Endothelial cell of umbilical vein (primary cell): ENCODE measurements around the gene TMEM120A. TPM values are rescaled to one million over a fixed set of nuclear protein-coding genes. Genes with fewer than 3 reads are reported as not detected.
A peak's percentile ranks its signal among the peaks of the same experiment; 100 is the strongest.

Experiments
- BruUV-seq: library from RNA; stranded (reverse); fragments of 400-500 nt; replicated peaks from 2 replicates; lab custom pipeline; 2021; lab: Mats Ljungman, UMichigan
- CTCF ChIA-PET: fragments of 300-600, 350-600 bp; sonication (Branson Sonifier 250); formaldehyde crosslinking; loops from one replicate; lab custom pipeline; 2021; ENCODE audit warnings: antibody characterized with exemption, inconsistent platforms; lab: Charles Lee
- POLR2A ChIA-PET: fragments of 300-600, 350-600 bp; sonication (Branson Sonifier 250); formaldehyde crosslinking; loops from one replicate; lab custom pipeline; 2021; ENCODE audit warnings: antibody characterized with exemption, inconsistent platforms; lab: Charles Lee
- DNase-seq: peaks from one replicate; pipeline ENCODE4 v3.0.0-alpha.2; 2011; ENCODE audit warnings: low read depth, low spot score
- FAIRE-seq: peaks from 2 replicates; lab custom pipeline; 2011; peaks lifted over from hg19 to GRCh38; lab: Jason Lieb, UNC
- H2AFZ ChIP-seq: 2 replicates; pipeline ENCODE4 v1.6.0; 2012; ENCODE audit warnings: low read depth, low read length, control low read depth, inconsistent platforms
- H3K27ac ChIP-seq: 2 replicates; pipeline ENCODE4 v1.5.1; 2011; ENCODE audit warnings: low read depth, mild to moderate bottlenecking, control low read depth, low read length, moderate library complexity; ENCODE audit not compliant: insufficient read depth
- H3K27me3 ChIP-seq, 2 experiments: 2 replicates each; pipeline versions ENCODE4 v1.6.0 to v1.6.1; 2011; ENCODE audit warnings: low read length in 2 of 2, mixed read lengths in 1 of 2; ENCODE audit not compliant: control insufficient read depth in 2 of 2, insufficient read depth in 2 of 2
- H3K36me3 ChIP-seq, 2 experiments: 2 replicates in 1 of 2; 3 replicates in 1 of 2; pipeline ENCODE4 v1.5.1; 2011; ENCODE audit warnings: low read length in 2 of 2, mild to moderate bottlenecking in 1 of 2, moderate library complexity in 1 of 2; ENCODE audit not compliant: control insufficient read depth in 2 of 2, insufficient read depth in 2 of 2; ENCODE audit errors: extremely low read depth in 1 of 2
- H3K4me1 ChIP-seq: 3 replicates; pipeline ENCODE4 v1.5.1; 2011; ENCODE audit warnings: mild to moderate bottlenecking, low read length; ENCODE audit not compliant: control insufficient read depth, insufficient read depth; ENCODE audit errors: extremely low read depth
- H3K4me2 ChIP-seq: 2 replicates; pipeline ENCODE4 v1.6.1; 2011; ENCODE audit warnings: low read length, control low read depth, mixed read lengths; ENCODE audit not compliant: insufficient read depth
- H3K4me3 ChIP-seq, 3 experiments: fragments of 200-600 bp in 1 of 3; sonication (generic), shearing (Covaris generic) in 1 of 3; replicated peaks in 1 of 3; 2 replicates each; pipeline ENCODE4 v1.5.1; 2011 to 2016; ENCODE audit warnings: control low read depth in 3 of 3, low read length in 3 of 3, mild to moderate bottlenecking in 2 of 3, inconsistent platforms in 1 of 3, low read depth in 1 of 3, moderate library complexity in 1 of 3; ENCODE audit not compliant: insufficient read depth in 1 of 3
- H3K79me2 ChIP-seq: 2 replicates; pipeline ENCODE4 v1.6.0; 2012; ENCODE audit warnings: low read length, inconsistent platforms; ENCODE audit not compliant: control insufficient read depth, insufficient read depth
- H3K9ac ChIP-seq: replicated peaks from 2 replicates; pipeline ENCODE3; 2011; ENCODE audit warnings: low read length, control low read depth; ENCODE audit not compliant: insufficient read depth; ENCODE audit errors: extremely low read depth
- H3K9me1 ChIP-seq: replicated peaks from 3 replicates; pipeline ENCODE4 v1.6.0; 2011; ENCODE audit warnings: mild to moderate bottlenecking, low read length; ENCODE audit not compliant: control insufficient read depth, insufficient read depth; ENCODE audit errors: extremely low read depth
- H3K9me3 ChIP-seq: replicated peaks from 2 replicates; pipeline ENCODE4 v1.5.1; 2012; ENCODE audit warnings: low read length, inconsistent platforms; ENCODE audit not compliant: control insufficient read depth, insufficient read depth
- H4K20me1 ChIP-seq: replicated peaks from 2 replicates; pipeline ENCODE3; 2011; ENCODE audit warnings: mild to moderate bottlenecking, low read length; ENCODE audit not compliant: control insufficient read depth, insufficient read depth; ENCODE audit errors: extremely low read depth
- EZH2 ChIP-seq: IDR thresholded peaks from 2 replicates; pipeline ENCODE4 v1.6.1; 2012; ENCODE audit warnings: borderline replicate concordance, low read depth, mild to moderate bottlenecking, moderate library complexity, low read length, inconsistent platforms; ENCODE audit not compliant: severe bottlenecking
- FOS ChIP-seq: IDR thresholded peaks from 2 replicates; pipeline ENCODE4 v1.6.1; 2011; ENCODE audit warnings: mild to moderate bottlenecking, low read length, moderate library complexity, borderline replicate concordance; ENCODE audit not compliant: insufficient read depth
- GATA2 ChIP-seq: IDR thresholded peaks from 2 replicates; pipeline ENCODE4 v1.7.0; 2011; ENCODE audit warnings: low read depth, mild to moderate bottlenecking, moderate library complexity, mixed read lengths, low read length; ENCODE audit not compliant: insufficient read length, insufficient read depth
- JUN ChIP-seq: IDR thresholded peaks from 2 replicates; pipeline ENCODE4 v1.6.1; 2011; ENCODE audit warnings: borderline replicate concordance, low read depth; ENCODE audit not compliant: insufficient read length, insufficient read depth
- MYC ChIP-seq: IDR thresholded peaks from one replicate; pipeline ENCODE4 v1.6.1; 2011; ENCODE audit warnings: mild to moderate bottlenecking, low read depth, low read length
- POLR2A ChIP-seq: IDR thresholded peaks from 2 replicates; pipeline ENCODE4 v1.6.1; 2012; ENCODE audit warnings: low read depth, mild to moderate bottlenecking, control low read depth, low read length
- POLR2AphosphoS5 ChIP-seq: IDR thresholded peaks from 2 replicates; pipeline ENCODE4 v1.6.1; 2012; ENCODE audit warnings: low read depth, mild to moderate bottlenecking, control low read depth, low read length, moderate library complexity; ENCODE audit not compliant: insufficient read depth
- dilution Hi-C: fragments of 300-500 bp; cut with MboI; formaldehyde crosslinking; loops from one replicate; pipeline ENCODE4 v1.15.0; 2019; ENCODE audit warnings: low sequenced_read_pairs; ENCODE audit not compliant: extremely low pct_ligation_motif_present
- intact Hi-C: fragments of 100-400 bp; cut with micrococcal nuclease; formaldehyde crosslinking; loops from one replicate; pipeline ENCODE4 v1.10.0; 2022
- polyA plus RNA-seq, 4 experiments: library from polyadenylated mRNA; depleted of rRNA in 3 of 4; stranded (reverse) in 3 of 4; unstranded in 1 of 4; fragments of >200 nt; gene quantifications; 2 replicates each; pipeline versions ENCODE4 v1.2.1 to v1.2.3, GENCODE V29; 2011 to 2012; ENCODE audit warnings: missing spikeins in 1 of 4
- total RNA-seq: library from RNA; stranded (reverse); gene quantifications from 2 replicates; pipeline ENCODE4 v1.2.3, GENCODE V29; 2021
- TF ChIP-seq, protein P1 (sequence below), 2 donors: IDR thresholded peaks; 1 replicate in 1 of 2; 2 replicates in 1 of 2; pipeline ENCODE4 v1.5.1; 2011; ENCODE audit warnings: low read length in 2 of 2, mild to moderate bottlenecking in 2 of 2, moderate library complexity in 2 of 2, control low read depth in 1 of 2, inconsistent platforms in 1 of 2, low read depth in 1 of 2; ENCODE audit not compliant: insufficient read depth in 1 of 2; ENCODE audit errors: extremely low read depth in 1 of 2
- TF ChIP-seq, protein P2 (sequence below): IDR thresholded peaks from 2 replicates; pipeline ENCODE4 v1.6.1; 2011; ENCODE audit not compliant: insufficient read depth, insufficient read length

TMEM120A gene
- total and polyA plus RNA-seq, 2 donors (not counting 3 experiments of a cell fraction or from before 2014, with no cell fraction given): 38.6 to 133 TPM

DNA sequence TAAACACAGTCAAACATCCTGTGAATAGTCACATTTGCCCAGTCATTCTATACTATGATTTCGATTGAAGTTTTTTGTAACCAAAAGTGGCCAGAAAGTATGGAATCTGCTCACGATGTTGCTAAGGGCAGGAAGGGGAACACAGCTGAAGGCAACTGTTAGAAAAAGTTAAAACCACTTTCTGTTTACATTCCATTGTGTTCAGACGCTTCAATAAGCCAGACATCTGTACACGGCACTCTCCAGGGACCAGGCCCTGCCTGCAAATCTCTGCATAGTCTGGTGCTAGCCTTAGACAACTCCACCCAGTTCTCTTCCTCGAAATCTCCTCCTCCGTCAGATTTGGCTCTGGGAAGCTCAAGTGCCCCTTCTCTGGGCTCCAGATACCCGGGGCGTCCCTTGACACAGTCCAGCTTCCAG, 17.1 kb upstream of the TMEM120A start:
- no peaks in the 10 kb centered on the region for H3K9me3 ChIP-seq
- no peaks in the 10 kb centered on the region for H4K20me1 ChIP-seq
- FAIRE-seq (peak; percentile 88), DNase-seq (peak; percentile 91)
- TF ChIP-seq POLR2AphosphoS5: no peak
- TF ChIP-seq, protein P1, sequence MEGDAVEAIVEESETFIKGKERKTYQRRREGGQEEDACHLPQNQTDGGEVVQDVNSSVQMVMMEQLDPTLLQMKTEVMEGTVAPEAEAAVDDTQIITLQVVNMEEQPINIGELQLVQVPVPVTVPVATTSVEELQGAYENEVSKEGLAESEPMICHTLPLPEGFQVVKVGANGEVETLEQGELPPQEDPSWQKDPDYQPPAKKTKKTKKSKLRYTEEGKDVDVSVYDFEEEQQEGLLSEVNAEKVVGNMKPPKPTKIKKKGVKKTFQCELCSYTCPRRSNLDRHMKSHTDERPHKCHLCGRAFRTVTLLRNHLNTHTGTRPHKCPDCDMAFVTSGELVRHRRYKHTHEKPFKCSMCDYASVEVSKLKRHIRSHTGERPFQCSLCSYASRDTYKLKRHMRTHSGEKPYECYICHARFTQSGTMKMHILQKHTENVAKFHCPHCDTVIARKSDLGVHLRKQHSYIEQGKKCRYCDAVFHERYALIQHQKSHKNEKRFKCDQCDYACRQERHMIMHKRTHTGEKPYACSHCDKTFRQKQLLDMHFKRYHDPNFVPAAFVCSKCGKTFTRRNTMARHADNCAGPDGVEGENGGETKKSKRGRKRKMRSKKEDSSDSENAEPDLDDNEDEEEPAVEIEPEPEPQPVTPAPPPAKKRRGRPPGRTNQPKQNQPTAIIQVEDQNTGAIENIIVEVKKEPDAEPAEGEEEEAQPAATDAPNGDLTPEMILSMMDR (IDR thresholded peaks at IDR 0.05; ENCODE audit: extremely low read depth in 1 of 2, insufficient read depth in 1 of 2, low read depth in 1 of 2, low read length in 2 of 2): no peak
- no peak for TF ChIP-seq JUN
- TF ChIP-seq GATA2: no peak
- no peak for TF ChIP-seq FOS
- no peak for TF ChIP-seq MYC
- TF ChIP-seq, protein P2, sequence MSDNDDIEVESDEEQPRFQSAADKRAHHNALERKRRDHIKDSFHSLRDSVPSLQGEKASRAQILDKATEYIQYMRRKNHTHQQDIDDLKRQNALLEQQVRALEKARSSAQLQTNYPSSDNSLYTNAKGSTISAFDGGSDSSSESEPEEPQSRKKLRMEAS: no peak
- no peak for TF ChIP-seq EZH2
- TF ChIP-seq POLR2A: no peak
- peaks cover 0 to 2% of the 10 kb centered on the region in 2 experiments for H3K36me3 ChIP-seq
- no peak overlapping the region for H3K4me3 ChIP-seq
- POLR2A ChIA-PET: no interaction called here
- H3K79me2 ChIP-seq: no peaks in the 10 kb centered on the region
- H3K9ac ChIP-seq: peak overlapping the region; percentile 59
- H3K4me2 ChIP-seq: peak overlapping the region; percentile 33
- CTCF ChIA-PET: interaction anchor here (0.9 to 2.7 kb wide), 2 partner anchors 9 to 145 kb away, joined by 3 to 26 read pairs; no protein-coding TSS in a partner anchor
- TSS peak; percentile 36 for BruUV-seq
- peaks cover 35% of the 10 kb centered on the region for H3K4me1 ChIP-seq
- intact Hi-C loops: loop anchor here (5.0 kb wide), 1 partner anchor 244 kb away; no protein-coding TSS in a partner anchor
- dilution Hi-C loops: no loop called here
- no peaks in the 10 kb centered on the region for H3K27me3 ChIP-seq
- H3K9me1 ChIP-seq: no peaks in the 10 kb centered on the region
- peak overlapping the region; percentile 95 for H3K27ac ChIP-seq
- peak overlapping the region; percentile 77 for H2AFZ ChIP-seq
